ENCODE data around the gene ZNF304.

DNA sequence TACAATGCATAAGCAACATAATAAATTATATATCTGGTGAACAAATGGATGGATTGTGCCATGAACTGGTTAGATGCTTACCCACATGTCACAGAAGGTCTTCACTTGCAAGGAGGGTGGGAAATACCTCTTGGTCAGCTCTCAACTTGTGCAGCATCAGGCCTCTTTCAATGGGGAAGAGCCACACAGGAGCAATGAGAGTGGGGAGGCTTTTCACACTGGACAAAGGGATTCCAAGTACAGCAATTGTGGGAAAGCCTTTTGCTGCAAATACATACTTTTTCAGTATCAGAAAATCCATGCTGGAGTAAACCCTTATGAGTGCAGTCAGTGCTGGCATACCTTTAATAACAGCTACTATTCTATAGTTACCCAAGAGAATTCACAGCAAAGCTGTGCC, 42.6 kb upstream of the ZNF304 start:
- TF ChIP-seq POLR2A (IDR thresholded peaks at IDR 0.05; ENCODE audit: low read depth, low read length), result no peak; the same call in 1 of the 2 replicates
- TF ChIP-seq SPI1 (IDR thresholded peaks at IDR 0.05; ENCODE audit: low read depth, low read length), result no peak
- TF ChIP-seq POLR2AphosphoS5 (IDR thresholded peaks at IDR 0.05; ENCODE audit: low read depth, low read length), result peak; percentile 57; the same call in 1 of the 2 replicates
- no peak for TF ChIP-seq POU2F2 (IDR thresholded peaks at IDR 0.05; ENCODE audit: low read depth, low read length)
